HUES48 (cell line): ENCODE data around the gene RNF146.
A peak's percentile ranks its signal among the peaks of the same experiment; 100 is the strongest.

Experiments
- H3K27ac ChIP-seq: one replicate; pipeline ENCODE4 v1.7.0; 2013; ENCODE audit warnings: low read depth, low read length, inconsistent platforms
- H3K27me3 ChIP-seq: 2 replicates; pipeline ENCODE4 v1.6.1; 2013; ENCODE audit warnings: mild to moderate bottlenecking, low read length; ENCODE audit not compliant: control insufficient read depth, insufficient read depth
- H3K36me3 ChIP-seq: 2 replicates; pipeline ENCODE4 v1.6.1; 2013; ENCODE audit warnings: low read length; ENCODE audit not compliant: control insufficient read depth, insufficient read depth
- H3K4me1 ChIP-seq: 2 replicates; pipeline ENCODE4 v1.6.1; 2013; ENCODE audit warnings: mild to moderate bottlenecking, low read length; ENCODE audit not compliant: control insufficient read depth, insufficient read depth
- H3K4me3 ChIP-seq: 2 replicates; pipeline ENCODE4 v1.5.1; 2013; ENCODE audit warnings: mild to moderate bottlenecking, low read depth, low read length
- H3K9ac ChIP-seq: 2 replicates; pipeline ENCODE4 v1.6.1; 2013; ENCODE audit warnings: mild to moderate bottlenecking, low read depth, low read length, moderate library complexity
- H3K9me3 ChIP-seq: 2 replicates; pipeline ENCODE4 v1.6.1; 2013; ENCODE audit warnings: low read length; ENCODE audit not compliant: control insufficient read depth, insufficient read depth

Gene RNF146

GRCh38 chr6:127288705-127289104 is 22.0 kb downstream of the RNF146 start:
- Histone ChIP-seq H3K4me1 (peaks cover 23% of the 10 kb centered on the region), H3K36me3 (peaks cover 52% of the 10 kb centered on the region), H3K9me3 (no peaks in the 10 kb centered on the region), H3K27me3 (no peaks in the 10 kb centered on the region), H3K4me3 (no peak overlapping the region), H3K27ac (no peak overlapping the region), H3K9ac (no peak overlapping the region)

DNA sequence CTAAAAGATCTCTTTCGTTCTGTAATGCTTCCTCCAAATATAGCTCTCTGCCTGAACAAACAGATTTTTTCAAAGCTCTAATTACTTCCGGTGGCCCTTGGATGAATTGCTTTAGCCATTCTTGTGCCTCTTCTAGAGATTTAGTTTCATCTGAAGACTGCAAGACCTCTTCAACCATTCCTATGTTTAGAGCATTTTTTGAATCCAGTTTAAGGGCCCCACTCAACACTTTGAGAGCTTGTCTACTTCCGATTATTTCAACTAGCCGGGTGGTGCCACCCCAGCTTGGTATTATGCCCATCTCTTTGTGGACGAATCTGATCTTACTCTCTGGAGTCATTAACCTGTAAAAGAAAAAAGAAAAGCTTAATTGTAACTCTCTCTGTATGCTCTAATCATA is 23.3 kb downstream of the RNF146 start:
- Histone ChIP-seq H3K9ac (no peak overlapping the region), H3K27ac (no peak overlapping the region), H3K9me3 (no peaks in the 10 kb centered on the region), H3K4me3 (no peak overlapping the region), H3K27me3 (no peaks in the 10 kb centered on the region), H3K36me3 (peaks cover 46% of the 10 kb centered on the region), H3K4me1 (peaks cover 23% of the 10 kb centered on the region)

GRCh38 chr6:127290391-127291265 is 24.0 kb downstream of the RNF146 start:
- Histone ChIP-seq H3K4me1 (peaks cover 23% of the 10 kb centered on the region), H3K36me3 (peaks cover 40% of the 10 kb centered on the region), H3K27me3 (no peaks in the 10 kb centered on the region), H3K27ac (peak overlapping the region; percentile 46), H3K9me3 (no peaks in the 10 kb centered on the region), H3K9ac (no peak overlapping the region), H3K4me3 (no peak overlapping the region)

GRCh38 chr6:127291495-127291894 is 24.8 kb downstream of the RNF146 start:
- no peak overlapping the region for H3K9ac ChIP-seq
- peaks cover 23% of the 10 kb centered on the region for H3K4me1 ChIP-seq
- H3K36me3 ChIP-seq, result peaks cover 37% of the 10 kb centered on the region
- H3K4me3 ChIP-seq, result no peak overlapping the region
- H3K27me3 ChIP-seq, result no peaks in the 10 kb centered on the region
- peak overlapping the region; percentile 0 for H3K27ac ChIP-seq
- no peaks in the 10 kb centered on the region for H3K9me3 ChIP-seq

DNA sequence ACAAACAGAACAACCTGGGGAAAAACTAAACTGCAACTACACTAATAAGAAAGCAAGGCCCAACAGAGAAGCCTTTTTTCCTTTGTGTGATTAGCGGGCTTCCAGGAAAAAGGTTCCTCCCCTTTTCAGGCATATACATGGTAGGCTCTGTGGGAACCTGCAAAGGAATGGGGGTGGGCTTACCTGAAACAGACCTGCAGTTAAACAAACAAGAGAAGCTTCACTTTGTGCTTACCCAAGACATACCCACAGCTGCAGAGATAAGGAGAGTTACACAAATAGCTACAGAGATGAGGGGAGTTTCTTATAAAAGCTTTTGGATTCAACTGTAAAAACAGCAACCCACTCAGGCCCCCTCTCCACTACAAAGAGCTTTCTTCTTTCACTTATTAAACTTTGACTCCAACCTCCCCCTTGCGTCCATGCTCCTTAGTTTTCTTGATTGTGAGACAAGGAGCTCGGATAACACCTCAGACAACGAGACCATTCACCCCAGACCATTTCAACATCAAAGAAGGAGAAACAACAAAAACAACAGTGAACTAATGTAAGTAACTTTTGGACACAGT is 30.9 kb downstream of the RNF146 start:
- Histone ChIP-seq H3K27ac (peak overlapping the region; percentile 30), H3K9ac (no peak overlapping the region), H3K27me3 (no peaks in the 10 kb centered on the region)

DNA sequence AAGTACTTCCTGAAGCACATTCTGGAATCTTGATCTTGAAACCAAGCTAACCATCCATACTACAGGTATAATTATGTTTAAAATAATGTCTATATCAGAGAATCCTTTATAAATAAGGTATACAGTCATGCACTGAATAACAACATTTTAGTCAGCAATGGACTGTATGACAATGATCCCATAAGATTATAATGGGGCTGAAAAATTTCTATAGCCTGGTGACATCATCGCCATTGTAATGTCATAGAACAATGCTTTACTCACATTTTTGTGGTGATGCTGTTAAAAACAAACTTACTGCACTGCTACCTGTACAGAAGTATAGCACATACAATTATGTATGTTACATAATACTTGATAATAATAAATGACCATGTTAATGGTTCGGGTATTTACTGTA is 31.8 kb downstream of the RNF146 start:
- Histone ChIP-seq H3K27me3 (no peaks in the 10 kb centered on the region), H3K27ac (no peak overlapping the region), H3K4me3 (no peak overlapping the region)

More for the DNA sequence above, 30.9 kb downstream of the RNF146 start:
- Histone ChIP-seq H3K36me3 (peaks cover 6% of the 10 kb centered on the region), H3K9me3 (no peaks in the 10 kb centered on the region), H3K4me1 (peaks cover 10% of the 10 kb centered on the region; the same call in 1 of the 2 replicates), H3K4me3 (no peak overlapping the region)

DNA sequence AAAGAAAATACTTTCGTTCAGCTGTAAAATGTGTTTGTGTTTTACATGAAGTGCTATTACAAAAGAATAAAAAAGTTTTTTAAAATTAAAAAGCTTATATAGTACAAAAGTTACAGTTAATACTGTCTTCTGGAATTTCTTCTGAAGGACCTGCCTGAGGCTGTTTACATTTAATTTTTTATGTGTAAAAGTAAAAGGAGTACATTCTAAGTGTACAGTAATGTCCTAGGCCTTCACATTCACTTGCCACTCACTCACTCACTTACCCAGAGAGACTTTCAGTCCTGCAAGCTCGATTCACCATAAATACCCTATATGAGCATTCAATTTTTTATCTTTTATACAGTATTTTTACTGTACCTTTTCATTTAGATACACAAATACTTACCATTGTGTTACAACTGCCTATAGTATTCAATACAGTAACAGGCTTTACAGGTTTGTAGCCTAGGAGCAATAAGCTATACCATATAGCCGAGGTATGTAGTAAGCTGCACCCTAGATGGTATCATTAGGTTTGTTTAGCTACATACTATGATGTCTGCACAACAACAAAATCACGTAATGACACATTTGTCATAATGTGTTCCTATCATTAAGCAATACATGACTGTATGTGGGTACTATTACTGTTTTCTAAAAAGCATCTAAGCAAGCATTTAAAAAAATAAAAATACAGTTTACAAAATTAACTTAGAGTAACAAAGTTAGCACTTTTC is 33.0 kb downstream of the RNF146 start:
- Histone ChIP-seq H3K9ac (no peak overlapping the region), H3K27ac (no peak overlapping the region), H3K4me1 (peaks cover 10% of the 10 kb centered on the region; the same call in 1 of the 2 replicates), H3K4me3 (no peak overlapping the region), H3K27me3 (no peaks in the 10 kb centered on the region), H3K9me3 (no peaks in the 10 kb centered on the region), H3K36me3 (peaks cover 8% of the 10 kb centered on the region)

More for the DNA sequence above, 31.8 kb downstream of the RNF146 start:
- no peaks in the 10 kb centered on the region for H3K9me3 ChIP-seq
- no peak overlapping the region for H3K9ac ChIP-seq
- H3K4me1 ChIP-seq, result peaks cover 10% of the 10 kb centered on the region; the same call in 1 of the 2 replicates
- H3K36me3 ChIP-seq, result peaks cover 6% of the 10 kb centered on the region

- H3K27me3 ChIP-seq, result no peaks in the 10 kb centered on the region
- no peaks in the 10 kb centered on the region for H3K9me3 ChIP-seq
- no peak overlapping the region for H3K4me3 ChIP-seq
- peaks cover 10% of the 10 kb centered on the region; the same call in 1 of the 2 replicates for H3K4me1 ChIP-seq
- H3K9ac ChIP-seq, result no peak overlapping the region
- peak overlapping the region; percentile 32 for H3K27ac ChIP-seq
- peaks cover 8% of the 10 kb centered on the region for H3K36me3 ChIP-seq
Observed at GRCh38 chr6:127300411-127300810, 33.7 kb downstream of the RNF146 start.

GRCh38 chr6:127301199-127301700 is 34.6 kb downstream of the RNF146 start:
- Histone ChIP-seq H3K4me1 (peaks cover 10% of the 10 kb centered on the region; the same call in 1 of the 2 replicates), H3K27ac (no peak overlapping the region), H3K9ac (no peak overlapping the region), H3K4me3 (no peak overlapping the region), H3K27me3 (no peaks in the 10 kb centered on the region), H3K9me3 (no peaks in the 10 kb centered on the region), H3K36me3 (peaks cover 2% of the 10 kb centered on the region)

- no peak overlapping the region for H3K27ac ChIP-seq
- H3K27me3 ChIP-seq, result no peaks in the 10 kb centered on the region
- H3K9ac ChIP-seq, result no peak overlapping the region
- no peaks in the 10 kb centered on the region for H3K9me3 ChIP-seq
- H3K4me3 ChIP-seq, result no peak overlapping the region
- H3K36me3 ChIP-seq, result peaks cover 2% of the 10 kb centered on the region; the same call in 1 of the 2 replicates
- peaks cover 10% of the 10 kb centered on the region; the same call in 1 of the 2 replicates for H3K4me1 ChIP-seq
Observed at GRCh38 chr6:127302728-127303660, 36.3 kb downstream of the RNF146 start.
